HL-60 (cell line): Measurements from ENCODE around the gene PIK3R2.

Source experiments
- SPI1 ChIP-seq: IDR thresholded peaks from 2 replicates; pipeline ENCODE4 v1.6.1; 2012; ENCODE audit warnings: low read depth, mild to moderate bottlenecking, borderline replicate concordance
- TF ChIP-seq, protein P1 (sequence below): IDR thresholded peaks from one replicate; pipeline ENCODE4 v1.5.1; 2011; ENCODE audit warnings: low read length, control low read depth, inconsistent platforms; ENCODE audit not compliant: insufficient read depth

DNA sequence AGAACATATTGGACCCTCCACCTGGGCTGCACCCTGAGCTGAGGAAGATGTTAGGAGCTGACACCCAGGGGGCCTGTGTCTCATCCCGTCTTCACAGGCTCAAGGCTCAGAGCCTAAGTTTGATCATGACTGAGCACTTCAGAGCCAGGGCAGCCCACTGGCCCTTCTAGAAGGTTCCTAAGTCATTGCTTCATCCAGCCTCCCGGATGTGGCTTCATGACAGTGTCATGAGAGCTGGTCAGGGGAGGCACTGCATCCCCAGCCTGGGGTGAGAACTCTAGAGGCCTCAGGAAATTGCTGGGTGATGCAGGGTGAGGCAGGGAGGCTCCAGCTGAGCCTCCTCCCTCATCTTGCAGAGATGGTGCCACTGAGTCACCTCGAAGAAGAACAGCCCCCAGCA, 24.9 kb upstream of the PIK3R2 start:
- TF ChIP-seq, protein P1, sequence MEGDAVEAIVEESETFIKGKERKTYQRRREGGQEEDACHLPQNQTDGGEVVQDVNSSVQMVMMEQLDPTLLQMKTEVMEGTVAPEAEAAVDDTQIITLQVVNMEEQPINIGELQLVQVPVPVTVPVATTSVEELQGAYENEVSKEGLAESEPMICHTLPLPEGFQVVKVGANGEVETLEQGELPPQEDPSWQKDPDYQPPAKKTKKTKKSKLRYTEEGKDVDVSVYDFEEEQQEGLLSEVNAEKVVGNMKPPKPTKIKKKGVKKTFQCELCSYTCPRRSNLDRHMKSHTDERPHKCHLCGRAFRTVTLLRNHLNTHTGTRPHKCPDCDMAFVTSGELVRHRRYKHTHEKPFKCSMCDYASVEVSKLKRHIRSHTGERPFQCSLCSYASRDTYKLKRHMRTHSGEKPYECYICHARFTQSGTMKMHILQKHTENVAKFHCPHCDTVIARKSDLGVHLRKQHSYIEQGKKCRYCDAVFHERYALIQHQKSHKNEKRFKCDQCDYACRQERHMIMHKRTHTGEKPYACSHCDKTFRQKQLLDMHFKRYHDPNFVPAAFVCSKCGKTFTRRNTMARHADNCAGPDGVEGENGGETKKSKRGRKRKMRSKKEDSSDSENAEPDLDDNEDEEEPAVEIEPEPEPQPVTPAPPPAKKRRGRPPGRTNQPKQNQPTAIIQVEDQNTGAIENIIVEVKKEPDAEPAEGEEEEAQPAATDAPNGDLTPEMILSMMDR: no peak
- no peak for TF ChIP-seq SPI1
